Activated CD4-positive, alpha-beta T cell treated with anti-CD3 and anti-CD28 coated beads, Interleukin-2, Interleukin-6, amounts not matched to agents 100 ng/mL and 50 ng/mL, durations not matched to agents 16 hours and 8 hours (primary cell): Measurements from ENCODE around the gene KCNH4.
"Not testable (repeated sequence)": the region's sequence is repeated elsewhere in the genome, so short reads cannot be mapped to it uniquely, and the experiment has no call there.

Source experiments
- DNase-seq: peaks from one replicate; pipeline ENCODE4 v3.0.0-alpha.2; 2020

KCNH4 gene

GRCh38 chr17:42180922-42181850 is at the start of gene KCNH4:
KCNH4 (minus strand) TSS chr17:42181142; CDS start chr17:42180945, 197 bp downstream.
- DNase-seq, result peak; percentile 92

GRCh38 chr17:42230225-42230624 is 49.3 kb upstream of the KCNH4 start:
- peak; percentile 72 for DNase-seq

DNA sequence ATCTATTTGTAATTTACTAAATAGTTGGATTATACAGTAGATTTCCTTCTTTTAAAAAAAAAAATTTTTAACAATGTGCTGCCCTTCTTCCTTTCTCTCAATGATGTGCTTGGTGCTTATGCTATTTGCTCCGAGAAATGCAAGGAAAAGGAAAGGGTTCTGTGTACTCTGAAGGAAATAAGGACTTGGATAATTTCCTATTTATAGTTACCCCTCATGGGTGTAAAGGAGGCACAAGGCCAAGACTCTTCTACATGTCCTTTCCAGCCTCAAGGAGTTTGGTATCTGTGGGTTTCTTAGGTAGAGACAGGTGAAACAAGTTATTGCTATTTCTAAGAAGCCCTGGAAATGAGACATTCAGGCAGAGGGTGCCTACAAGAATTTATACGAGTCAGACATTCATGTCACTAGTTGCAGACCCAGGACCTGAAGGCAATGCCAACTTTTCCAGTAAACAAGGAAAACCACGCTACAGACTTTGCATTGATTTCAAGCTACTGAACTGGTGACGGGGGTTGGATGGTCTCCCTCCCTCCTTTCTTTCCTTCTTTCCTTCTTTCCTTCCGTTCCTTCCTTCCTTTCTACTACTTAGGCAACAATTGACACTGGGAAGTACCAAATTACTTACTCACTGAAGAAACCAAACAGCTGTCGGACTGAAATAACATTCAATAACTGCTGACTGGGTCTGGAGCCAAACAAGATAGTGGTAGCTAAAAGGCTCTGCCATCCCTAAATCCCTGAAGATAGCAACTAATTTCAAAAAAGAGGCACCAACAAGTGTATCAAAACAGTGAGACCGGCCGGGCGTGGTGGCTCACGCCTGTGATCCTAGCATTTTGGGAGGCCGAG is 47.1 kb upstream of the KCNH4 start:
- DNase-seq, result no peak

DNA sequence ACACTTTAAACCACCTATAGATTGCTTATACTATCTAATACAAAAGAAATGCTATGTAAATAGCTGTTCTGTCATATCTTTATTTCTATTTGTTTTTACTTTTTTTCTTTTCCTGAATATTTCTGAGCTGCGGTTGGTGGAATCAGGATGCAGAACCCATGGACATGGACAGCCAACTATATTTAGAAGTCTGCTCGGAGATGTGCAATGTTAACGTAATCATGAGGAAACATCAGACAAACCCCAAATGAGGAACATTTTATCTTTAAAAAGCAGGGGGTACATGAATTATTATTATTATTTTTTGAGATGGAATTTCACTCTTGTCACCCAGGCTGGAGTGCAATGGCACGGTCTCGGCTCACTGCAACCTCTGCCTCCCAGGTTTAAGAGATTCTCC is 44.7 kb upstream of the KCNH4 start:
- no peak for DNase-seq

DNA sequence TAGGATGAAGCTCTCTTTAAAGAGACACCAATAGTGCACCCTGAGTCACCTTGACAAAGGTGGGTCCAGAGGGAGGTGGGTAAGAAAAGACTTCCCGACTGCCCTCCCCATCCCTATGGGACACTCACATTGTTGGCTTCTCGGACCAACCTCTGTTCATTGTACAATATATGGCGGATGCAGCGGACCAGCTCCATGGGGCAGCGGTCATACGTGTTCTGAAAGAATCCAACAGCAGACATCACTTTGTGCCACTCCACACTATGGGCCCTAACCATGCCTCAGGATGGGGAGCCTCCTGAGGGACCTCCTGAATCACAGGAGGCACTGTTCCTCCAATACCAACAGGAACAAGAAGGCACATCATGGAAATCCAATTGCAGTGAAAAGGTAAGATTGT is 43.7 kb upstream of the KCNH4 start:
- DNase-seq, result no peak

DNA sequence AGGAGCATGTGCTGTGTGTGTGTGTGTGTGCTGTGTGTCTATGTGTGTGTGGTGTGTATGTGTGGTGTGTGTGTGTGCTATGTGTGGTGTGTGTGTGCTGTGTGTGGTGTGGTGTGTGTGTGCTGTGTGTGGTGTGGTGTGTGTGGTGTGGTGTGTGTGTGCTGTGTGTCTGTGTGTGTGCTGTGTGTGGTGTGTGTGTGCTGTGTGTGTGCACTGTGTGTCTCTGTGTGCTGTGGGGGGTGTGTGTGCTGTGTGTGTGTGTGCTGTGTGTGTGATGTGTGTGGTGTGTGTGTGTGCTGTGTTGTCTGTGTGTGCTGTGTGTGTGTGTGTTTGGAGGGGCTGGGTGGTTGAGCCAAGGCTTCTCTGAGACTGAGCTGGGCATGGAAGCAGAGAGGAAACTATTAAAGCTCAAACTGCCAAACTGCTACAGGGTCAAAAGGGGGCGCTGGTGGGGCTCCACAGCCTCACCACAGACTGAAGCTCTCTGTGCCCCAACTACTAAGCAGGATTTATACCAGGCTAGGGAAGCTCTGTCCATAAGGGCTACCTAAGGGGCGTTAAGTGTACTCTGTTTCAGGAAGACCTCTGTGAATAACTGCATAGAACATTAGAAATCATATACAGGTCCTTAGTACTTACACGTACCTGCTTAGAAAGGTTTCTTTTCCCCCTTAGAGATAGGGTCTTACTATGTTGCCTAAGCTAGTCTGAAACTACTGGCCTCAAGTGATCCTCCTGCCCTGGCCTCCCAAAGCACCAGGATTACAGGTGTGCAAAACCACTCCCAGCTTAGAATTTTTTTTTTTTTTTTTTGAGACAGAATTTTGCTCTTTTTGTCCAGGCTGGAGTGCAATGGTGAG is 41.2 kb upstream of the KCNH4 start:
- DNase-seq, result peak; percentile 59

DNA sequence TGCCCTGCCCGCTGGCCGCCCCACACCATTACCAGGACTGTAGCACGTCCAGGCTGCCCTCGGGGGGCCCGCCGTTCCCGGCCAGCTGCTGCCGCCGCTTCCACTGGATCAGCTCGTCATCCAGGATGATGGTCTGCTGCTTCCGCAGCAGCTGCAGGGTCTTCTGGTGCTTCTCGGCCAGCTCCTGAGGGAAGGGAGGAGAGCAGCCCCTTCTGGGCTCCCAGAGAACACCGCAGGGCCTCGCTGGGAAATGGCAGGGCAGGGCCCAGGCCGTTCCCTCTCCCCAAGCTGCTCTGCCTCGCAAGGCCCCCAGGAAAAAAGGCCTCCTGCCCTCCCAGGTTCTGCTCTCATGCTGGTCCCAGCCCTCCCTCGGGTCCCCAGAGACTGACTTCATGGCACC is 38.3 kb upstream of the KCNH4 start:
- DNase-seq, result not testable (repeated sequence)

- DNase-seq, result no peak
Measured at GRCh38 chr17:42214156-42214555, 33.2 kb upstream of the KCNH4 start.

DNA sequence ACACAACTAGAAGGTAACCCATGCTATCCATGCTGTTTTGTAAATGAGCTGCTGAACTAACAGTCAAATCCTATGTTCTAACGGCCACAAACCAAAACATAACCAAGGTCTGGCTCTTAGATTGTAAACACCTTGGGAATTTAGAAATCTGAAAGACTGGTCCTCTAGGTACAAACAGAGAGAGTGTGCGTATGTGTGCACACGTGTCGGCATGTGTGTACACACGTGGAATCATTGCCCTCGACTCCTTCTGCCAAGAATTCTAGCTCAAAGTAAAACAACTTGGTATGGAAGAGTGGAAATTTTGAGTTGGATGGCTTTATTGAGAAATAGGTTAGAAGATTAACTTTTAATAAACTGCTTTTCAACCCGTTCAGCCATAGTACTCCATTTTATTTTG is 31.4 kb upstream of the KCNH4 start:
- DNase-seq, result no peak

- not testable (repeated sequence) for DNase-seq
Measured at GRCh38 chr17:42211921-42212341, 31.0 kb upstream of the KCNH4 start.

DNA sequence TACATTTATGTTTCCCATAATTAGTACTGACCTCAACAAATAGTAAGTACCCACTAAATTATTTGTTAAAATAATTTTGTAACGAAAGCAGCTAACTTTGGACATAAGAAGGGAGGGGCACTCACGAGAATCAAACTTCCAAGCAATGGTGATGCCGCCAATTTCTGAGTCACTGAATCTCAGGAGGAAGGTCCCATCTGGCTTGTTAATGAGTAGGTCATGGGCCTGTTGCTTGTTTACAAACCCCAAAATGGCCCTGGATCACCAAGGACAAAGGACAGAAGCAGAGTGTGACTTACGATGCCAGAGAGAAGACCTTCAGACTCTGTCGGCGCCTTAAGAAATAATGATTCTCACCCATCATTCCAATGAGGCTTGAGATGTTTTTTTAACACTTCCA is 29.1 kb upstream of the KCNH4 start:
- DNase-seq, result no peak

- not testable (repeated sequence) for DNase-seq
Measured at GRCh38 chr17:42206153-42206612, 25.2 kb upstream of the KCNH4 start.

DNA sequence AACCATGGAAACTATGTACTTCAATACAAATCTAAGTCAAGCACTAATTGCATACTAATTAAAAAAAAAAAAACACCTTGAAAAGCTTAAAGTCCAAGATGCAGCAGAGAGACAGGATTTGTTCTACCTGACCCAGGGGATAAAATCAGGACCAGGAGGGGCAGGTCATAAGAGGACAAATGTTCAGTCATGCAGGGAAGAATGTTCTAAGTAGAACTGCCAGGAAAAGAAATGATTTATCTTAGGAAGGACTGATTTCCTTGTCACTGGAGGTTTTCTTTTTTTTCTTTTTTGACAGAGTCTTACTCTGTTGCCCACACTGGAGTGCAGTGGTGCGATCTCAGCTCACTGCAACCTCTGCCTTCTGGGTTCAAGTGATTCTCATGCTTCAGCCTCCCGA is 22.4 kb upstream of the KCNH4 start:
- DNase-seq, result no peak

- no peak for DNase-seq
Measured at GRCh38 chr17:42202696-42203095, 21.8 kb upstream of the KCNH4 start.

- DNase-seq, result no peak
Measured at GRCh38 chr17:42202159-42202558, 21.2 kb upstream of the KCNH4 start.

DNA sequence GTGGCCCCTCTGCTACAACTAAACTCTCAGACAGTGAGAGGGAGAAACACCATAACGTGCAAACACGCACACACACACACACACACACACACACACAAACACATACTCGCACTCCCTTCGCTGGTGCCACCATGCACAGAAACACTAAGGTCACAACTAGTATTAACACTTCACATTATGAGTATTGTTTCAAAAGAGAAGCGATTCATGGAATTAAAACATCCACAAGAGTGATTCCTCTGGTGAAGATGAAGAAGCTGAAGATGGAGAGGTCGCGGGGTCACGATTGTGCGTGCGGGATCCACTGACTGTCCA is 20.5 kb upstream of the KCNH4 start:
- no peak for DNase-seq

DNA sequence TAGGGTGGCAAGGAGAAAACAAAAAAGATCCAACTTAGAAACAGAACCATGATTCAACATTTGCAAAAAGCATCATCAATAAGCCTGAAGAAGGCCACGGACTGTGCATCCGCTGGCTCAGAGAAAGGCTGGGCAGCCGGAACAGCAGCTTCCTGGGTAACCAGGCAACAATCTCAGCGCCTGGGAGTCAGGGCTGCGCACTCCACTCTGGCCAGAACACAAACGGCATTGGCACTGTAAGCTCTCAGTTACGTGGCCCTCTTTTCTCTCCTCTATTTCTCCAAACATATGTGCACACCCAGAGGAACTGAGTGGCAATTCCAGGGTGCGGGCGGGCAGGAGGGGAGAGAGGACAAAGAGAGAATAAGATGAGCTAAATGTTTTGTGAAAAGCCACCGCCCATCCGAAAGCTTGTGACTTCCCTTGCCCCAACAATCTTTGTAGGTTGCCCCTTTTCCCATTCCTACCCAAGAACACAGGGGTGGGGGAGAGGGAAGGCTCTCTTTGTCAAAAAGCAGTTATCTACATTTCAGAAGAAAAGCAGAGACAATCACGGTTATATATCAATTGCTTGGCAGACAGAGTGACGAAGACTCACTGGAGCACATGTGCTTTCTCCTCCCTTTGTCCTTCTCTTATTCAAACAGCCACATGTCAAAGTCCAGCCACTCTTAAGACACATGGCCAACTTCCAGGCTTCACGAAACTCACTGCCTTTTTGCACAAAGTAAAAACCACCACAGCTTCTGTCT is 19.9 kb upstream of the KCNH4 start:
- DNase-seq, result no peak

DNA sequence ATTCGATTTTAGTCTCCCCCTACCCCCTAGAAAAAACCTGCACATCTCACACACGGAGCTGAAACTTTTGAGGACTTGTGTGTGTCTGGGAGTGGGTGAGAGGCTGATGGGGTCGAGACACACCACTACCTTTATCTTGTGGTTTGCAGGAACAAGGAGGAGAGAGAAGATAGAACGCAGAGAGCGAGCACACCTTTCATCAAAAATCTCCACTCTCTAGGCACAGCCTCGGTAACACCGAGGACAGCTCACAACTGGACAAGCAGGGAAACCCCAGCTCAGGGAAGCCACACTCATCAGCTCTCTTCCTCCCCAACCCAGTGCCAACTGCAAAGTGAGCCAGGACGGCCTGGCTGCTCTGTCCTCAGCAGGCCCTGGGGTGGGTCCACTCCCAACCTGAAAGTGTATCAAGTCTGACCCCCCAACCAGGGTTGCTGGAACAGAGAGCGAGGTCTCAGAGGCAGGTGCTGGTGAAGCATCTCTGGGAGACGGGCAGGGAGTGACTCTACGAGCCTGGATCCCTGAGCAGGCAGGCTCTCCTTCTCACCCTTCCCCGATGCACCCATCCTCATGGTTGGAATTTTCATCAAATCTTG is 18.6 kb upstream of the KCNH4 start:
- DNase-seq, result no peak

DNA sequence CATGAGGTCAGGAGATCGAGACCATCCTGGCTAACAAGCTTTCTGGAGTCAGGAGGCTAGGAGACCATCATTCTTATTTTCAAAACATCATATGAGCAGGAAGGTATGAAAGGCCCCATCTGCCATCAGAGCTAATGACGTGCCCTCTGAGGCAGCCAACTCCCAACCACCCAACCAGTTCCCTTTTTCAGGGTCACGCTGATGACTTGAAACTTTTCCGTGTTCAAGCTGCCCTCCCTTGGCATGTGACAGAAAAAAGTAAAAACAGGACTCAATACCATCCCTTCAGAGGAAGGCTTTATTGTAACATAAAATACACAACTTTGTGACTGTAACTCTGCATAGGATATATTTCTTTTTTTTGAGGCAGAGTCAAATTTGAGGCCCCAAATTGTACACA is 18.0 kb upstream of the KCNH4 start:
- DNase-seq, result no peak

DNA sequence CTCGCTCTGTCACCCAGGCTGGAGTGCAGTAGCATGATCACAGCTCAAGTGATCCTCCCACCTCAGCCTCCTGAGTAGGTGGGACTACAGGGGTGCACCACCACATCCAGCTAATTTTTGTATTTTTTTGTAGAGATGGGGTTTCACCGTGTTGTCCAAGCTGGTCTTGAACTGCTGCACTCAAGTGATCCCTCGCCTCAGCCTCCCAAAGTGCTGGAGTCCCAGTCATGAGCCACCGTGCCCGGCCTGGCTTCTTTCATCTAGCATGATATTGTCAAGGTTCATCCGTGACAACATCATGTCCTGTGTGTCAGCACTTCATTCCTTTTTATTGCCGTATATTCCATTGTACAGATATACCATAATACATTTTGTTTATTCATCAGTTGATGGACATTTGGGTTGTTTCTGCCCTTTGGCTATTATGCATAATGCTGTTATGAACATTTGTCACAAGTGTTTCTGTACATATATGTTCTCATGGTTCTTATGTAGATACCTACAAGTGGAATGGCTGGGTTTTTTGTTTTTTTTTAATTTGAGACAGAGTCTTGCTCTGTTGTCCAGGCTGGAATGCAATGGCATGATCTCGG is 16.7 kb upstream of the KCNH4 start:
- DNase-seq, result no peak
